Memory B cell (primary cell): Measurements from ENCODE around the gene CUL2.
"Not testable (repeated sequence)": the region's sequence is repeated elsewhere in the genome, so short reads cannot be mapped to it uniquely, and the experiment has no call there.

Source experiments
- ATAC-seq: fragments of 150-1000 bp; cut with Tn5 transposase; 2 replicates; pipeline ENCODE4 v1.10.0; 2021; ENCODE audit warnings: low read depth, mild to moderate bottlenecking, moderate library complexity
- DNase-seq, 2 donors: peaks; one replicate each; pipeline ENCODE4 v3.0.0; 2022; ENCODE audit warnings: low spot score in 2 of 2
- H3K27ac Mint-ChIP-seq: one replicate; pipeline ENCODE4 v1.8.0; 2022; ENCODE audit warnings: mild to moderate bottlenecking, moderate library complexity, mixed read lengths
- H3K27me3 Mint-ChIP-seq: one replicate; pipeline ENCODE4 v1.8.0; 2022; ENCODE audit warnings: mixed read lengths
- H3K36me3 Mint-ChIP-seq: one replicate; pipeline ENCODE4 v1.8.0; 2022; ENCODE audit warnings: mild to moderate bottlenecking, mixed read lengths
- H3K4me1 Mint-ChIP-seq: one replicate; pipeline ENCODE4 v1.8.0; 2022; ENCODE audit warnings: mixed read lengths
- H3K4me3 Mint-ChIP-seq: one replicate; pipeline ENCODE4 v1.8.0; 2022; ENCODE audit warnings: mild to moderate bottlenecking, moderate library complexity, mixed read lengths
- H3K9me3 Mint-ChIP-seq: one replicate; pipeline ENCODE4 v1.8.0; 2022; ENCODE audit warnings: mixed read lengths

CUL2 gene

GRCh38 chr10:34973757-34974156 lies 116.4 kb downstream of the CUL2 start:
- H3K27ac Mint-ChIP-seq, H3K4me1 Mint-ChIP-seq, ATAC-seq, H3K27me3 Mint-ChIP-seq, H3K9me3 Mint-ChIP-seq, DNase-seq, H3K36me3 Mint-ChIP-seq, H3K4me3 Mint-ChIP-seq: not testable (repeated sequence)

GRCh38 chr10:34973121-34973520 lies 117.0 kb downstream of the CUL2 start:
- not testable (repeated sequence) for H3K4me1 Mint-ChIP-seq, ATAC-seq, H3K9me3 Mint-ChIP-seq, H3K27me3 Mint-ChIP-seq, H3K27ac Mint-ChIP-seq, H3K4me3 Mint-ChIP-seq, H3K36me3 Mint-ChIP-seq, DNase-seq

- H3K36me3 Mint-ChIP-seq, H3K27me3 Mint-ChIP-seq, H3K27ac Mint-ChIP-seq: not testable (repeated sequence)
Measured at GRCh38 chr10:34972591-34972990, 117.5 kb downstream of the CUL2 start.

GRCh38 chr10:34971606-34972334 lies 118.4 kb downstream of the CUL2 start:
- not testable (repeated sequence) for ATAC-seq, H3K4me3 Mint-ChIP-seq, H3K27ac Mint-ChIP-seq, H3K36me3 Mint-ChIP-seq, H3K9me3 Mint-ChIP-seq, H3K4me1 Mint-ChIP-seq, H3K27me3 Mint-ChIP-seq, DNase-seq

More at GRCh38 chr10:34972591-34972990, 117.5 kb downstream of the CUL2 start:
- not testable (repeated sequence) for H3K4me3 Mint-ChIP-seq, ATAC-seq, H3K4me1 Mint-ChIP-seq, H3K9me3 Mint-ChIP-seq, DNase-seq

- H3K9me3 Mint-ChIP-seq, result peaks cover 2% of the 10 kb centered on the region
- no peak for ATAC-seq
Measured at GRCh38 chr10:34969171-34969570, 121.0 kb downstream of the CUL2 start.

GRCh38 chr10:34967335-34967880 lies 122.7 kb downstream of the CUL2 start:
- Mint-ChIP-seq H3K9me3 (no peaks in the 10 kb centered on the region), H3K4me3 (no peak overlapping the region), H3K27ac (no peak overlapping the region), H3K4me1 (no peaks in the 10 kb centered on the region), H3K27me3 (peaks cover 2% of the 10 kb centered on the region), H3K36me3 (no peaks in the 10 kb centered on the region)
- ATAC-seq, result no peak
- DNase-seq, result no peak

More at GRCh38 chr10:34969171-34969570, 121.0 kb downstream of the CUL2 start:
- H3K4me1 Mint-ChIP-seq, result no peaks in the 10 kb centered on the region
- no peak overlapping the region for H3K4me3 Mint-ChIP-seq
- no peaks in the 10 kb centered on the region for H3K36me3 Mint-ChIP-seq
- no peak for DNase-seq
- no peak overlapping the region for H3K27ac Mint-ChIP-seq
- H3K27me3 Mint-ChIP-seq, result peaks cover 2% of the 10 kb centered on the region

- Mint-ChIP-seq H3K9me3 (no peaks in the 10 kb centered on the region), H3K36me3 (no peaks in the 10 kb centered on the region), H3K4me3 (no peak overlapping the region), H3K27ac (no peak overlapping the region), H3K4me1 (no peaks in the 10 kb centered on the region), H3K27me3 (peaks cover 2% of the 10 kb centered on the region)
- no peak for ATAC-seq
- DNase-seq, result no peak
Measured at GRCh38 chr10:34966451-34966850, 123.7 kb downstream of the CUL2 start.

GRCh38 chr10:34966040-34966439 lies 124.1 kb downstream of the CUL2 start:
- DNase-seq (no peak), ATAC-seq (no peak)
- H3K27me3 Mint-ChIP-seq, result peaks cover 2% of the 10 kb centered on the region
- no peaks in the 10 kb centered on the region for H3K36me3 Mint-ChIP-seq
- no peak overlapping the region for H3K4me3 Mint-ChIP-seq
- no peaks in the 10 kb centered on the region for H3K9me3 Mint-ChIP-seq
- no peak overlapping the region for H3K27ac Mint-ChIP-seq
- no peaks in the 10 kb centered on the region for H3K4me1 Mint-ChIP-seq

- Mint-ChIP-seq H3K27me3 (peaks cover 1% of the 10 kb centered on the region), H3K27ac (no peak overlapping the region), H3K36me3 (no peaks in the 10 kb centered on the region), H3K4me1 (no peaks in the 10 kb centered on the region), H3K4me3 (no peak overlapping the region), H3K9me3 (no peaks in the 10 kb centered on the region)
- DNase-seq (no peak), ATAC-seq (no peak)
Measured at GRCh38 chr10:34964166-34964800, 125.9 kb downstream of the CUL2 start.

- H3K27ac Mint-ChIP-seq, result no peak overlapping the region
- H3K9me3 Mint-ChIP-seq, result no peaks in the 10 kb centered on the region
- no peaks in the 10 kb centered on the region for H3K36me3 Mint-ChIP-seq
- H3K4me1 Mint-ChIP-seq, result no peaks in the 10 kb centered on the region
- no peak for ATAC-seq
- no peak for DNase-seq
- H3K27me3 Mint-ChIP-seq, result peaks cover 1% of the 10 kb centered on the region
- H3K4me3 Mint-ChIP-seq, result no peak overlapping the region
Measured at GRCh38 chr10:34962866-34963265, 127.3 kb downstream of the CUL2 start.

- H3K27ac Mint-ChIP-seq, result no peak overlapping the region
- no peak overlapping the region for H3K4me3 Mint-ChIP-seq
- no peaks in the 10 kb centered on the region for H3K36me3 Mint-ChIP-seq
- DNase-seq (no peak), ATAC-seq (no peak)
- no peaks in the 10 kb centered on the region for H3K9me3 Mint-ChIP-seq
- peaks cover 1% of the 10 kb centered on the region for H3K27me3 Mint-ChIP-seq
- H3K4me1 Mint-ChIP-seq, result no peaks in the 10 kb centered on the region
Measured at GRCh38 chr10:34960983-34961382, 129.2 kb downstream of the CUL2 start.

- Mint-ChIP-seq H3K27ac (no peak overlapping the region), H3K4me1 (no peaks in the 10 kb centered on the region), H3K27me3 (peaks cover 1% of the 10 kb centered on the region), H3K4me3 (no peak overlapping the region), H3K36me3 (no peaks in the 10 kb centered on the region), H3K9me3 (no peaks in the 10 kb centered on the region)
- ATAC-seq (no peak), DNase-seq (no peak)
Measured at GRCh38 chr10:34959786-34960185, 130.4 kb downstream of the CUL2 start.

- Mint-ChIP-seq H3K36me3 (no peaks in the 10 kb centered on the region), H3K4me3 (no peak overlapping the region), H3K27me3 (peaks cover 1% of the 10 kb centered on the region), H3K27ac (no peak overlapping the region), H3K4me1 (no peaks in the 10 kb centered on the region), H3K9me3 (no peaks in the 10 kb centered on the region)
- ATAC-seq (no peak), DNase-seq (no peak)
Measured at GRCh38 chr10:34959321-34959720, 130.8 kb downstream of the CUL2 start.
